ENCODE results near the gene BRPF1.

The BRPF1 gene

DNA sequence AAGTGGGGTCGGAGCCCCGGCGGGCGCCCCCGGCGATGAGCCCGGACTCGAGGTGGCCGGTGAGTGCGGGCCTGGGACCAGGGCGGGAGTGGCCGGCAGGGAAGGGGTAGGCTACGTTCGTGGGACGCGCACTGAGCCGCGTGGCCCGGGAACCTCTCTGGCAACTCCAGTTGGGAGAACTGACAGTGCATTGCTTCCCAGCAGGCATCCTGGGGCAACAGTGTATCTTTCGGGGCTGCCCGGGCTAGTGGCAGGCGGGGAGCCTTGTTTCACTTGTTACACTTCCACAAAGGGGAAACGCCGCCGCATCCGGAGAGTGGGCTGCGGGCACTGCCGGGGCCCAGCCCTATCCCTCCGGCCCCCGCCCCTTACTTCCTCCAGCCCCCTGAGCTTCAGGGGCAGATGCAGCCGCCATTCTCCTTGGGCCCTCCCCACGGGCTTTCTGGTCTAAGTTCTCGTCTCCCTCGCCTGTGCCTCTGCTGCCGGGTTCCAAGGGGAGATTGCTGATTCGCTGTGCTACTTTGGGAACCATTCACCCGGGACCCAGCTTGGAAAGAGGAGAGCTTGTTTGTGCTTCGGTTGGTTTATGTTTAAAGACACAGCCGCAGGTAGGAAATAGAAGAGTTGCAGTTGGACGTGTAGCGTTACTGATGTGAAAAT lies 675 bp downstream of the BRPF1 start:
- no peak for DNase-seq (ENCODE audit: low read depth)

DNA sequence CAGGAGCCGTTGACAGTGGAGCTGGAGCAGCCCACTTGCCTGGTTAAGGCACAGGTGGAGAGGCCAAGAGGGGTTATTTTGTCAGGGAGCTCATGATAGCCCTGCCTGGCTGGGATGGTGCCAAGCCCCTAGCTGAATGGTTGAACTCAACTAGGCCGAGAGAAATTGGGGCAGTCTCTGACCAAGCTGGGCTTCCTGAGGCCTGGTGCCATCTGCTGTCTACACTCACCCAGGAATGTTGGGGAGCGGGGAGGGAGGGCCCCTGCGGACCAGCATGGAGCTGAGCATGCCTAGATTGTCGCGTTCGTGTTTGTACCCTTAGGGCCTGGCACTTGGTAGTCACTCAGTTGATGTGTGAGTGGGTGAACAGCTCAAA lies 1.2 kb downstream of the BRPF1 start:
- DNase-seq (ENCODE audit: low read depth), result no peak

DNA sequence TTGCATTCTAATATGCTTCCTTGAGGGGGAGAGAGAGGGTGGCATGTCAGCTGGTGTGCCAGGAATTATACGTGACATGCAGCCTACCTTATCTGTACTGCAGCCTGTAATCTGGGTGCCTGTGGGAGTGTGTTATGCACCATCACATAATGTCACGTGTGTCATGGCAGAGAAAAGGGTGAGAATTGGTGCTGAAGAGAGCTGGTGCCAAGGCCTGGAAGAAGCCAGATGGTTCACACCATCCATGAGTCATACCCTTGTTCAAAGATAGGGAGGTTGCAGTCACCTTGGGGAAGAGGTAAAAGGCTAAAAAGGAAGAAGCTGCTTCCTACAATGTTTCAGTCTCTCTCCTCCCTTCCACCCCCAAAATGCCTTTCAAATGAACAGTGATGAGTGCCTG lies 5.3 kb downstream of the BRPF1 start:
- no peak for DNase-seq (ENCODE audit: low read depth)

DNA sequence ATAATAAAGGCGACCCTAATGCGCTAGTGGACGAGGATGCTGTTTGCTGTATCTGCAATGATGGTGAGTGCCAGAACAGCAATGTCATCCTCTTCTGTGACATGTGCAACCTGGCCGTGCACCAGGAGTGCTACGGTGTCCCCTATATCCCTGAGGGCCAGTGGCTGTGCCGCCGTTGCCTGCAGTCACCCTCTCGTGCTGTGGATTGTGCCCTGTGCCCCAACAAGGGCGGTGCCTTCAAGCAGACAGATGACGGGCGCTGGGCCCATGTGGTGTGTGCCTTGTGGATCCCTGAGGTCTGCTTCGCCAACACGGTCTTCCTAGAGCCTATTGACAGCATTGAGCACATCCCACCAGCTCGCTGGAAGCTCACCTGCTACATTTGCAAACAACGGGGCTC lies 7.6 kb downstream of the BRPF1 start:
- no peak for DNase-seq (ENCODE audit: low read depth)

DNA sequence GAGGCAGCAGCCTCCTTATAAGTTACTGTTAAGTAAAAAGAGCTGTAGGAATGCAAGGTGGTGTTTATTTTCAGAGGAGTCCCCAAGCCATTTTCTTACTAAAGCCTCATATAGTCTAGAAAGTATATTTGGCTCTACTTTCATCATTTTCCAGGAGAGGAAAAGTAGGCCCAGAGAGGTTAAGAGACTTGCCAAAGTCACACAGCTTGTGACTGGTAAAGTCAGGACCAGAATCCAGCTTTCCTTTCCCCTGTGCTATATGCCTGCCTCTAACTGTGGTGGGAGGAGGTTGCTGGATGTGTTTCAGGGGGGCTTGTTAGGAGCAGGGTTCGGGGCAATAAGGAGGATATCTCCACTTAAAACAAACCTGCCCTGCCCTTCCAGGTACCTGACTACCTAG lies 11.0 kb downstream of the BRPF1 start:
- DNase-seq (ENCODE audit: low read depth), result no peak

DNA sequence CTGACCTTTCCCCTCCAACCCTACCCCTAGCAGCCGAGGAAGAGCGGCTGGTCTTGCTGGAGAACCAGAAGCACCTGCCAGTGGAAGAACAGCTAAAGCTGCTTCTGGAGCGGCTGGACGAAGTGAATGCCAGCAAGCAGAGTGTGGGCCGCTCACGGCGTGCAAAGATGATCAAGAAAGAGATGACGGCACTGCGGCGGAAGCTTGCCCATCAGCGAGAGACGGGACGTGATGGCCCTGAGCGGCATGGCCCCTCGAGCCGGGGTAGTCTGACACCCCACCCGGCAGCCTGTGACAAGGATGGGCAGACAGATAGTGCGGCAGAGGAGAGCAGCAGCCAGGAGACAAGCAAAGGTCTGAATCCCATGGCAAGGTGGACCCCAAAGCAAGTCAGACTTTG lies 12.0 kb downstream of the BRPF1 start:
- DNase-seq (ENCODE audit: low read depth), result no peak

DNA sequence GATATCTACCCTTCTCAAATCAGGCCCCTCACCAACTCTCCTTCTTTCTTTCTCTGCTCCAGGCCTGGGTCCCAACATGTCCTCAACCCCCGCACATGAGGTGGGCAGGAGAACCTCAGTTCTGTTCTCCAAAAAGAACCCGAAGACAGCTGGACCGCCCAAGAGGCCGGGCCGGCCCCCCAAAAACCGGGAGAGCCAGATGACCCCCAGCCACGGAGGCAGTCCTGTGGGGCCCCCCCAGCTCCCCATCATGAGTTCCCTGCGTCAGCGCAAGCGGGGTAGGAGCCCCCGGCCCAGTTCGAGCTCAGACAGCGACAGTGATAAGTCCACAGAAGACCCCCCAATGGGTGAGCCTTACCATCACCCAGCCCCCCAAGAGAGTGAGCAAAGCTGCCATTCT lies 12.6 kb downstream of the BRPF1 start:
- DNase-seq (ENCODE audit: low read depth), result no peak

DNA sequence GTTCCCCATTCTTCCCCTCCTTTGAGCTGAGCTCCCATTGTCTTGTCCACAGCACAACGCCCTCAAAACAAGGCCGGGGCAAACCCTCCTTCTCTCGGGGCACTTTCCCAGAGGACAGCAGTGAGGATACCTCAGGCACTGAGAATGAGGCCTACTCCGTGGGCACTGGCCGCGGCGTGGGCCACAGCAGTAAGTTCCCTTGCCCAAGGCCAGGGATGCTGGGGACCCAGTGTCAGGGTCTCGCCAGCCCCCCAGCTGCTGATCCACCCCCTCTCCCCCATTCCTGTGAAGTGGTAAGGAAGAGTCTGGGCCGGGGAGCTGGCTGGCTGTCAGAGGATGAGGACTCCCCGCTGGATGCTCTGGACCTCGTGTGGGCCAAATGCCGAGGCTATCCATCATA lies 14.0 kb downstream of the BRPF1 start:
- DNase-seq (ENCODE audit: low read depth), result no peak

DNA sequence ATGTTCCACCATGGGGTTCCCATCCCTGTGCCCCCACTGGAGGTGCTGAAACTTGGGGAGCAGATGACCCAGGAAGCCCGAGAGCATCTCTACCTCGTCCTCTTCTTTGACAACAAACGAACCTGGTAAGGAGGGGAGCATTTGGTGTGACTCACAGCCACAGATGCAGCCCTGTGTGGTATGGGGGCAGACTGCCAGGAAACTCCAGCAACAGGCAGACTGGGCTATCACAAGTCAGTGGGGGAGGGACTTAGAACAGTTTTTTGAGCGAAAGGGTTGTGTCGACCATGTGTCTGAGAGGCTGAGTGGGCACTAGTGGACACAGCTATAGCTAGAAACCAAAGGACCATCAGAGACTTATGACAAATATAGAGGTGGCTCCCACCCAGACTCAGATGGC lies 14.8 kb downstream of the BRPF1 start:
- no peak for DNase-seq (ENCODE audit: low read depth)

DNA sequence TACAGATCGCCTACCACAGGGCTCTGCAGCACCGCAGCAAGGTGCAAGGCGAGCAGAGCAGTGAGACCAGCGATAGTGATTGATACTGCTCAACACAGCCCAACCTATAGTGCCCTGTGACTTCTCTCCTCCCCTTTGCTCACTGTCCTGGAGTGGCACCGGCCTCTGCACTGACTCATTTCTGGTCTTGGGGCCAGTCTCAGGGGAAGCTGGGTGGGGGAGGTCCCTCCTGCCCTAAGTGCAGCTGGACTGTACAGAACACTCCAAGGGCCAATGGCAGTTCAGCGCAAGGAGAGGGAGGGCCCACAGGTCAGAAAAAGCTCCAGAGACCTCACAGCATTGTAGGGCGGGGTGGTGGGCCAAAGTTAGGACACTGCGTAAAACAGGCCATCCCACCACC lies 15.7 kb downstream of the BRPF1 start:
- DNase-seq (ENCODE audit: low read depth), result no peak

DNA sequence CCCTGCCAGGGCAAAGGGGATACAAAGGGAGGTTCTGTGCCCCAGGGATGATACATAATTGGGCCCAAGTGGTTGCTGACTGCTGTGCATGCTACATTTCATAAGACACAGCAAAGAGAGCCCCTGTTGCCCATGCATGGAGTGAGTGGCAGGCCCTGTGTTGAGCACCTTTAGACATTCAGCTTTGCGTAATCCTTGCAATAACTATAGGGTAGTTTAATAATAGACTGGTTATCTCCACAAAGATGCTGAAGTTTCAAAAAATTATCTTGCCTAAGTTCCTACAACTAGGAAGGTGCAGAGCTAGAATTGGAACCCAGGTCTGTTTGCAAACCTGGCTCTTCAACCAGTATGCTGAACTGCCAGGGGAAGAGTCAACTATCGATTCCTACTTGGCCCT lies 16.5 kb downstream of the BRPF1 start:
- DNase-seq (ENCODE audit: low read depth), result no peak

DNA sequence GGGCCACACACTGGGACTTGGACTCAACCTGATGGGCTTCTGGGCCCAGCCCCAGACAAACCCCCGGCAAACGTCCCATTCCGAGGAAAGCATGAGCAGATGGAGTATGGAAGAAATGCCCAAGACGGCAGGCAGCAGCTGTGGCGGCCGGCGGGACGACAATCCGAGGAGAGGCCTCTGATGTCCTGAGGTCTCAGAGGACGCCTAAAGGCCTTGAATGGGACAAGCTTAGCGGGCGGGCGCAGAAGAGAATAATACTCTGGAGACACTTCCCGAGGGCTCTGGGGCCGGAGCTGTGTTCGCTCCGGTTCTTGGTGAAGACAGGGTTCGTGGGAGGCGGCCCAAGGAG lies 17.7 kb downstream of the BRPF1 start:
- DNase-seq (ENCODE audit: low read depth), result no peak

DNA sequence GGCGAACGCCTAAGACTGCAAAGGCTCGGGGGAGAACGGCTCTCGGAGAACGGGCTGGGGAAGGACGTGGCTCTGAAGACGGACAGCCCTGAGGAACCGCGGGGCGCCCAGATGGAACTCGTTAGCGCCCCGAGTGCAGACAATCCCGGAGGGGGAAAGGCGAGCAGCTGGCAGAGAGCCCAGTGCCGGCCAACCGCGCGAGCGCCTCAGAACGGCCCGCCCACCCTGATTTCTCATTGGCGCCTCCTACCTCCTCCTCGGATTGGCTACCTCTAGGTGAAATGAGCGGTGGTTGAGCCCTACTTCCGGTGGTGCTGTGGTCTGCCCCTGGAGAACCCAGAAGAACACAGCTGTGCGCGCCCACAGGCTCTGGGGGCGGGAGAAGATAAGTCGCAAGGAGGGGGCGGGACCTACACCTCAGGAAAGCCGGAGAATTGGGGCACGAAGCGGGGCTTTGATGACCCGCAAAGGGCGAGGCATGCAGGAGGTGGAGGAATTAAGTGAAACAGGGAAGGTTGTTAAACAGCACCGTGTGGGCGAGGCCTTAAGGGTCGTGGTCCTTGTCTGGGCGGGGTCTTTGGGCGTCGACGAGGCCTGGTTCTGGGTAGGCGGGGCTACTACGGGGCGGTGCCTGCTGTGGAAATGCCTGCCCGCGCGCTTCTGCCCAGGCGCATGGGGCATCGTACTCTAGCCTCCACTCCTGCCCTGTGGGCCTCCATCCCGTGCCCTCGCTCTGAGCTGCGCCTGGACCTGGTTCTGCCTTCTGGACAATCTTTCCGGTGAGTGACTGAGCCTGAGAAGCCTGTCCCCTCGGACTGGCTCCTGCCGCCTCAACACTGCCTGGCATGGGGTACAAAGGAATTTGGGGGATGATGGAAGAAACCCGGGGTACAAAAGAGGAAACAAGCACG lies 18.4 kb downstream of the BRPF1 start, which contains the start of gene OGG1:
Gene OGG1, plus strand, starts transcription at position 308 of the 911 bp plus-strand sequence. Its CDS starts 335 bp downstream, at position 643.
- DNase-seq (ENCODE audit: low read depth), result peak; percentile 95

DNA sequence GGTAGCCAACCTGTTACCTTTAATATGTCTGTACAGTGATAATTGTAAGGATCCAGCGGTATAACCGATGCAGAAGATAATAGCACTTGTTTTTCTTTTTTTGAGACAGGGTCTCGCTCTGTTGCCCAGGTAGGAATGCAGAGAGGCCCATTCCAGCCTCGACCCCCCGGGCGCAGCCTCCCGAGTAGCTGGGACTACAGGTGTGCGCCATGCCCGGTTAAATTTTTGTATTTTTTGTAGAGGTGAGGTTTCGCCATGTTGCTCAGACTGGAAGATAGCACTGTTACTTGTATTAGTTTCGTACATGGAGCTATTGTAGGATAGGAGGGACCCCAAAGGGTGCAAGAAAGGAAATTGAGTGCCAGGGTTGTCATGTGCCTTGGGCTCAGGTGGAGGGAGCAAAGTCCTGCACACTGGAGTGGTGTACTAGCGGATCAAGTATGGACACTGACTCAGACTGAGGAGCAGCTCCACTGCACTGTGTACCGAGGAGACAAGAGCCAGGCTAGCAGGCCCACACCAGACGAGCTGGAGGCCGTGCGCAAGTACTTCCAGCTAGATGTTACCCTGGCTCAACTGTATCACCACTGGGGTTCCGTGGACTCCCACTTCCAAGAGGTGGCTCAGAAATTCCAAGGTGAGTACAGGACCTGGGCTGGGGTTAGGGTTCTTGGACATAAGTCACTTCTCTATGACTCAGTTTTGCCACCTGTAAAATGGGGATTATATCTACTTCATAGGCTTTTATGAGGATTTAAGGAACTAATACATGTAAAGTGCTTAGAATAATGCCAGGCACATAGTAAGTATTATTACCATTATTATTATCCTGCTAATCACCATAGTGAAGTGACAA lies 19.2 kb downstream of the BRPF1 start:
- DNase-seq (ENCODE audit: low read depth), result no peak

DNA sequence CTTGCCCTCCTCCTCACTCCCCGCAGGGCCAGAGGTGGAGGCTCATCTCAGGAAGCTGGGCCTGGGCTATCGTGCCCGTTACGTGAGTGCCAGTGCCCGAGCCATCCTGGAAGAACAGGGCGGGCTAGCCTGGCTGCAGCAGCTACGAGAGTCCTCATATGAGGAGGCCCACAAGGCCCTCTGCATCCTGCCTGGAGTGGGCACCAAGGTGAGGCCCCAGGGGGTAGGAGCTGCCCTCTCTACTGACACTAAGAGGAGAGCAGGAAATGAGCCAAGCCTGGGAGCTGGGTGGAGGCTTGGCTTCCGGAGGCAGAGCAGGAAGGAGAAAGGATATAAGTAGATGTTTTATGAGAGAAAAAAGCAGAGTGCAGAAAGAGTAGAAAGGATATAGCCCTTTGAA lies 23.1 kb downstream of the BRPF1 start:
- DNase-seq (ENCODE audit: low read depth), result no peak

DNA sequence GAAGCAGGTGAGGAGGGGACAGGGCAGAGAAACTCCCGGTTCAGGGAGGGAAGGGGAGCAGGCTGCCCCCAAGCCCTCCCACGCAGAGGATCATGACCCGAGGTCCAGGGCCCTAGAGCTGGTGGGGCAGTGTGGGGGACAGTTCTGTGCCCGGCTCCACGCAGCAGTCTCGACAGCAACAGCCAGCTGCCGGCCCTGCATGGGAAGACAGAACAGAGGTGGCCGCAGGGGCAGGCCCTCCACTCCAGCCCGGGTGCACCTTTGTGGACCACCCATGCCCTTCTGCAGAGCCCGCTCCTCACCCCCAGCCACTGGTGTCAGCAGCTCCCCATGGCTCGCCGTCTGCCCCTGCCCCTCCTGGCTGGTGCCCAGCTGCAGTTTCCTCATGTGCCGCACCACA lies 25.9 kb downstream of the BRPF1 start:
- DNase-seq (ENCODE audit: low read depth), result no peak

DNA sequence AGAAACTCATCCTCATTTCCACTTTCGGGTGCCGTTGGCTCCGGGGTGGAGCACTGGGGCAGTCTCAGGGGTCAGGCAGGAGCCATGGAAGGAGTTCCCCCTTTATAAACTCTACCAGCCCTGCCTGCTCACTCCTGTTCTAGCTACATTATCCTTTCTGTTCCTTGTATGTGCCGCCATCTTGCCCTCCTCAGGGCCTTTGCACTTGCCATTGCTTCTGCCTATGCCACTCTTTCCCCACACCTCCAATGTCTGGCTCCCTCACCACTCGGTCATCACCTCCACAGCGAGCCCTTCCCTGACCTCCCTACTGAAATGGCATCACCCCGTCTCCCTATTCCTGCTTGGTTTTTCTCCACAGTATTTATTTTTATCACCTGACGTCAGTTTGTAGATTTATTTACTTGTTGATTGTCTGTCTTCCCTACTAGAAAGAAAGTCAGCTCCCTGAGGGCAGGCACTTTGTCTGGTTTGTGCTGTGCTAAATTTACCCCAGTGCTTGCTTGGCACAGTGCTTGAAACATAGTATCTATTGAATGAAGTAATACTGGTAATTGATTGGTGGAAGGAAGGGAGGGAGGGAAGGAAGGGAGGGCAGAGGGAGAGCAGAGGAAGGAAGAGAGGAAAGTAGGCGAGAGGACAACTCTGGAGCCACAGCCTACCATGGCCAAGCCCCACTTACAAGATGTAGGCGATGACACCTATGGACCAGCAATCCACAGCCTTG lies 29.4 kb downstream of the BRPF1 start:
- DNase-seq (ENCODE audit: low read depth), result no peak

DNA sequence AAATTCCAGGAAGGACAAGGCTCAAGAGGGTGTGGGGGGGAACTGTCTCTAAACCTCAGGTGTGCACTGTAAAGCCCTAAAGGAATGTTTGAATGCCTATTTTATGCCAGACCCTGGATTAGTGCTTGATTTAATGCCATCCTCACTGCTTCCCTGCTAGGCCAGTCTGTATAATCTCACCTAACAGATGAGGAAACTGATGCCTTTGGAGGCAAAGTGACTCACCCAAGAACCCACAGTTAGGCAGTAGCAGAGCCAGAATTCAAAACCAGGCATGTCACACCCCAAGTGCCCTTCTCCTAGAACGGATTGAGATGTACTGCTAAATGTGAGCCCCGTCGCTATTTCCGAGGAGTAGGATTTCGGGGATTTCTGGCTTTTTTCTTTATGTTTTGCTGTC lies 30.4 kb downstream of the BRPF1 start:
- no peak for DNase-seq (ENCODE audit: low read depth)

DNA sequence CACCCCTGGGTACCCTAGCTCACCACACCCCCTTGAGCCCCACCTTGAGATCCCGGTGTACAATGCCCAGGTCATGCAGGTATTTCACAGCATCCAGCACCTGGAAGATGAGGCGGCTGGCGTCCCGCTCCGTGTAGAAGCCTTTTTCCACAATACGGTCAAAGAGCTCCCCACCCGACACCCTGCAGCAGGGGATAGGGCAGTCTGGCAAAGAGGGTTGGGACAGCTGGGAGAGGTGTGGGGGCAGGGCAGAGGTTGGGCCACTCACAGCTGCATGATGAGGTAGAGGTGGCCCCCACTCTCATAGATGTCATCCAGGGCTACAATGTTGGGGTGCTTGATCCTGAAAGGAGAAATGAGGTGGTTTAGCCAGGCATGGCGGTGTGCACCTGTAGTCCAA lies 31.3 kb downstream of the BRPF1 start:
- no peak for DNase-seq (ENCODE audit: low read depth)

DNA sequence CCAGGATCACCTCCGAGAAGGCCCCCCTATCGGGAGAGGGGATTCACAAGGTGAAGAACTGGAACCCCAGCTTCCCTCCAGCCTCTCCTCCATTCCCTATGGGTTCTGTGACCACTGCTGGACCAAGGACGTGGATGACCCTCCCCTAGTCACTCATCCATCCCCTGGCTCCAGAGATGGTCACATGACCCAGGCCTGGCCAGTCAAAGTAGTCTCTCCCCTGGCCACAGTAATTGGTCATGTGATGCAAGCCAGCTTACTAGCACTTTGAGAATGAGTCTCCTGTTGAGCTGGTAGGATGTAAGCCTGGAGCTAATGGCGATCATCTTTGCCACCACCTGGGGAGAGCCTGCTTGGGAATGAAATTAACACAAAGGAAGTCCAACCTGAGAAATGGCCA lies 34.3 kb downstream of the BRPF1 start:
- no peak for DNase-seq (ENCODE audit: low read depth)

DNA sequence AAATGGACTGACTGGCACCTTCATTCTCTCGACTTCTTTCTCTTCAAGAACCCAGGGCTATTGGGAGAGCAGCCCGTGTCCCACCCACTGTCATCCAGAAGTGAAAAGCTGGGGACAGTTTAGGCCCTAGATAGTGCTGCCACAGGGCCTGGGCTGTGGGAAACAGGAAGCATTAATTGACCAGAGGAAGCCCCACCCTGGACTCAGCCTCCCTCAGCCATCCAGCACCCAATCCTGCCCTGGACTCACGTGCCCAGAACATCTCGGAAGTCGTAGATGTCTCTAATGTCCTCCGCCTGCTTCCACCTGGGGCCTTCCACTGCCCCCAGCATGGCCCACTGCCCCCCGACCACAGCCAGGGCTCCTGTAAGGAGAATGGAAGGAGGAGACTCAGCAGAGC lies 35.9 kb downstream of the BRPF1 start:
- no peak for DNase-seq (ENCODE audit: low read depth)

DNA sequence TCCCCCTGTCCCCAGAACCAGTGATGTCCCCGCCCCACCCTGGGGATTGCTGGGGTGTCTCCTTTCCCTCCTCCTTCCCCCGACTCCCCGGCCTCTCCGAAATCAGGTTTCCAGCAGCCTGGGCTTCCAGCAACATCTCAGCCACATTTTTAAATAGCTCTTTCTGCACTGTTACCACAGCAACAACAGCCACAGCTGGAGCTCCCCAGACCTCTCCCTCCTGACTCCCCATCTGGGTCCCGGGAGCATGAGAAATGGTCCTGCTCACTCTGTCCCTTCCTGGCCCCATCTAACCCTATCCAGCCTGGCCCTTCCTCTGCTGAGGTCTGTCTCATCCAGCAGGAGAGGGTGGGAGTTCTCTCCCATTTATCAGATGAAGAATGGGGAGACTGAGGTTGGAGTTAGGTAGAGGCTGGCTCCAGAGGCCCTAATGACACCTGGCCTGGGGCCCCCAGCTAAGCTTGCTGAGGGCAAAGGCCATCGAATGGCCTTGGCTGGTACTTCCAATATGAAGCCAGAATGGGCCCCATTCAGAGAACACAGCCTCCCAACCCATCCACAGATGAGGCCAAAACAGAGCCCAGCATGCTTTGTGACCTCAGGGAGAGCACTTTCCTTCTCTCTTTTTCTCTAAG lies 36.7 kb downstream of the BRPF1 start:
- no peak for DNase-seq (ENCODE audit: low read depth)

Measured in activated gamma-delta T cell treated with anti-CD3 and anti-CD28 coated beads, Interleukin-2, amount 50 U/mL, for 16 hours (primary cell).